ENCODE measurements around the gene CHST10.

Gene CHST10

GRCh38 chr2:100413571-100413970, 3.9 kb downstream of the CHST10 start:
- no peak for DNase-seq

- no peak for DNase-seq
Measured at GRCh38 chr2:100412881-100413321, 4.6 kb downstream of the CHST10 start.

GRCh38 chr2:100412466-100412865, 5.0 kb downstream of the CHST10 start:
- no peak for DNase-seq

GRCh38 chr2:100411841-100412292, 5.6 kb downstream of the CHST10 start:
- no peak for DNase-seq

- DNase-seq: no peak
Measured at GRCh38 chr2:100409975-100410647, 7.4 kb downstream of the CHST10 start.

- DNase-seq: no peak
Measured at GRCh38 chr2:100409461-100409860, 8.0 kb downstream of the CHST10 start.

GRCh38 chr2:100408941-100409340, 8.5 kb downstream of the CHST10 start:
- DNase-seq: no peak

GRCh38 chr2:100408104-100408503, 9.4 kb downstream of the CHST10 start:
- DNase-seq: no peak

- no peak for DNase-seq
Measured at GRCh38 chr2:100407563-100407962, 9.9 kb downstream of the CHST10 start.

GRCh38 chr2:100407073-100407472, 10.4 kb downstream of the CHST10 start:
- no peak for DNase-seq

- no peak for DNase-seq
Measured at GRCh38 chr2:100406120-100406508, 11.4 kb downstream of the CHST10 start.

- DNase-seq: no peak
Measured at GRCh38 chr2:100405403-100406119, 11.9 kb downstream of the CHST10 start.

- no peak for DNase-seq
Measured at GRCh38 chr2:100404411-100404810, 13.1 kb downstream of the CHST10 start.

- no peak for DNase-seq
Measured at GRCh38 chr2:100403722-100404121, 13.7 kb downstream of the CHST10 start.

- no peak for DNase-seq
Measured at GRCh38 chr2:100401268-100401667, 16.2 kb downstream of the CHST10 start.

- no peak for DNase-seq
Measured at GRCh38 chr2:100399714-100400113, 17.8 kb downstream of the CHST10 start.

- no peak for DNase-seq
Measured at GRCh38 chr2:100397976-100398375, 19.5 kb downstream of the CHST10 start.

GRCh38 chr2:100397118-100397860, 20.2 kb downstream of the CHST10 start:
- no peak for DNase-seq

- no peak for DNase-seq
Measured at GRCh38 chr2:100396483-100396882, 21.0 kb downstream of the CHST10 start.

GRCh38 chr2:100395532-100396350, 21.7 kb downstream of the CHST10 start:
- DNase-seq: no peak

- no peak for DNase-seq
Measured at GRCh38 chr2:100394111-100394641, 23.3 kb downstream of the CHST10 start.

- no peak for DNase-seq
Measured at GRCh38 chr2:100393362-100393761, 24.1 kb downstream of the CHST10 start.

GRCh38 chr2:100392715-100393114, 24.8 kb downstream of the CHST10 start:
- DNase-seq: no peak
